ENCODE data around the gene FERMT3.
A peak's percentile ranks its signal among the peaks of the same experiment; 100 is the strongest.
"Not testable (repeated sequence)": the region's sequence is repeated elsewhere in the genome, so short reads cannot be mapped to it uniquely, and the experiment has no call there.

The FERMT3 gene

DNA sequence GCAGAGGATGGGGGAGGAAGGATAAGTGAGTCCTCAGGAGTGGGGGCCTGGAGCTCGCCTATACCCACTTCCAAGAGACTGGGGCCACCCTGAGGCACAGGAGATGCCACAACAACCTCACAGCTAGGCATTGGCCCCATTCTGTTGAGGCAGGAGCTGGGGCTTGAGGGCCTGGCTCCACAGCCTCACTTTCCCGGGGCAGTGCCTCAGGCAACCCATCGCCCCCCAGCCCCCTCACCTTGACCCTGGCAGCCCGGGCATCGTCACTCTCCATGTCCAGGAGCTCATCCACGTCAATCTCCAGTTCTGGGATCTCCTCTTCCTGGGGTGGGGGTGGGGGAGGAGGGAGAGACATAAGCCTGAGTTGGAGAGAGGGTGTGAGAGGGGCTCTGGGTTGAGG, 38.4 kb downstream of the FERMT3 start:
- no peak for DNase-seq (ENCODE audit: low read depth, low spot score)
- in situ Hi-C loops (cut with HindIII; ENCODE audit: low sequenced_read_pairs), result no loop called here
- peak overlapping the region; percentile 67 for H3K4me3 ChIP-seq (ENCODE audit: low read depth, low read length)
- TF ChIP-seq CTCF (IDR thresholded peaks at IDR 0.05; ENCODE audit: low read depth, low read length), result no peak

- peak overlapping the region; percentile 67 for H3K4me3 ChIP-seq (ENCODE audit: low read depth, low read length)
- in situ Hi-C loops (cut with HindIII; ENCODE audit: low sequenced_read_pairs), result no loop called here
- DNase-seq (ENCODE audit: low read depth, low spot score), result peak; percentile 33
- no peak for TF ChIP-seq CTCF (IDR thresholded peaks at IDR 0.05; ENCODE audit: low read depth, low read length)
These were observed 38.9 kb downstream of the FERMT3 start for GRCh38 chr11:64245401-64245796.

DNA sequence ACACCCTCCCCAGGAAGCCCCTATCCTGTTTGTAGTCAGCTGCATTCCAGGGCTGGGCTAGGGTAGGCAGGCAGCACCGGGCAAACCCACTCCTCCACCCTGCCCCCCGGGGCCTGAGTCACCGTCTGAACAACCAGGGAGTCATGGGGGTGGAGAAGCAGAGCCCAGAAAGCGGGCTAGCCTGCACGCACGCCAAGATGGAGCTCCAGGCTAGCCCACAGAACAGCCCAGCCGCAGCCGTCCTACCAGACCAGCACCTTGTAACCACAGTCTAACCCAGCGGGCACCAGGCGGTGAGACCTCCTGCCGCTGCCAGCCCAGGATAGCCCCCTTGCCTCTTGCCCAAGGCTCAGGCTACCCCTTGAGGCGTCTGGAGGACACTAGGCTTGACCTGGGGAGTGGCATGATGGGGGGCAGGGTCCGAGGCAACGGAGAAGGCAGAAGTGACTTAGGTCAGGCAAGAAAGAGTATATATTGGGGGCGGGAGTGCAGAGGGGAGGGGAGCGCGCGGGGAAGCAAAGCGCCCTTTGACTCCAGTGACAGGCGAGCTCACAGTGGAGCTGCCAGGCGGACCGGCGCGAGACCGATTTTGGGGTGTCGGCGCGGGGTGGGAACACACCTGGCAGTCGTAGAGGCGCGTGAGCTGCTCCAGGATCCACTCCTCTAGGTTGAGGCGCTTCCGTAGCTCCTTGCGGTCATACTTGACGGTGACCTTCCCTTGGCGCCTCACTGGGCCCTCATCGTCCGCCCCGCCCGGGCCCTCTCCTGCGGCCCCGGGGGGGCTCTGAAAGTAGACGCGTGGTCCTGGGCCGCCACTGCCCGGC, 39.5 kb downstream of the FERMT3 start:
- no peak for TF ChIP-seq CTCF (IDR thresholded peaks at IDR 0.05; ENCODE audit: low read depth, low read length)
- peak; percentile 82 for DNase-seq (ENCODE audit: low read depth, low spot score)
- peak overlapping the region; percentile 67 for H3K4me3 ChIP-seq (ENCODE audit: low read depth, low read length)
- in situ Hi-C loops (cut with HindIII; ENCODE audit: low sequenced_read_pairs), result no loop called here

- peak overlapping the region; percentile 67 for H3K4me3 ChIP-seq (ENCODE audit: low read depth, low read length)
- DNase-seq (ENCODE audit: low read depth, low spot score); in situ Hi-C loops (cut with HindIII; ENCODE audit: low sequenced_read_pairs): not testable (repeated sequence)
These were observed 40.0 kb downstream of the FERMT3 start for GRCh38 chr11:64246621-64246870.

DNA sequence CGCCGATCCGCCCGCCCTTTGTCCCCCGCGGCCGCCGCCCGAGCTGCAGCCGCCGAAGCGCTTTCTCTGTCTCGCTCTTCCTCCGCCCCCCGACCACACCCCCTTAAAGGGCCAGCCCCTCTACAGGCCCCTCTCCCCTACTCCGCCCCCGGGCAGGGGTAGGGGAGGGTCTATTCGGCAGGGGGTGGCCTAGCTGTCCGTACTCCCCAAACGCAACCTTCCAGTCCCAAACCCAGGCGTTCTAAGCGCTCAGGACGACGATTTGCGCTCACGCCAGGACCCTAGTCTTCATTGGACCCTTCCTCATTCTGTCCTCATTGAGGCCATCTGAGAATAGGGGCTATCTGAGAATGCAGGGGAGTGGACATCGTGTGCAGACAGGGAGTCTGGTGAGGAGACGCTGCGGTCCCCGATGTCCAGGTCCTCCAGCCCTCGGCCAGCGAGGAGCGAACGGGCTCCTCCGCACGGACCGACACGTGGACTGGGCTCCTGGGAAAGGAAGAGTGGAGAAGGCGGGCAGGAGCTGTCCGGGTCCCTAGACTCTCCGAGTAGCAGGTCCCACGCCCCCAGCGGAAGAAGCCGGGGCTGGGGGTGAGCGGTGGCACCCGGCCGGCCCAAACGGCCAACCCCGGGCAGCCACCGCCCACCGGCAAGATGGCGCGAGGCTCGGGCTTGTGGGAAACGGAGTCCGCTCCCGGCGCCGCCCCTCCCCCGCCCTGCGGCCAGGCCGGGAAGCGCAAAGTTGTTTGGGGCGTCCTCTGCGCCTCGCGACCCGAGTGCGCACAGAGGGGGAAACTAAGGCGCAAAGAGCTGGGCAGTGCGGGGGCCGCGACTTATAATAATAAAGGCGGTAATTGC, 40.6 kb downstream of the FERMT3 start, which contains the start of gene PPP1R14B:
Gene PPP1R14B, minus strand, starts transcription at position 73 of the 858 bp plus-strand sequence. CDS start 270 bp downstream, outside the sequence.
- H3K4me3 ChIP-seq (ENCODE audit: low read depth, low read length), result peak within 1 kb of the TSS; percentile 67
- DNase-seq (ENCODE audit: low read depth, low spot score), result peak; percentile 92
- in situ Hi-C loops (cut with HindIII; ENCODE audit: low sequenced_read_pairs), result no loop called here
- no peak for TF ChIP-seq CTCF (IDR thresholded peaks at IDR 0.05; ENCODE audit: low read depth, low read length)

GRCh38 chr11:64247729-64248531, 41.4 kb downstream of the FERMT3 start:
- DNase-seq (ENCODE audit: low read depth, low spot score), result no peak
- in situ Hi-C loops (cut with HindIII; ENCODE audit: low sequenced_read_pairs), result no loop called here
- peak overlapping the region; percentile 31 for H3K4me3 ChIP-seq (ENCODE audit: low read depth, low read length)
- TF ChIP-seq CTCF (IDR thresholded peaks at IDR 0.05; ENCODE audit: low read depth, low read length), result no peak

Measured in astrocyte of the spinal cord (primary cell).